NCI-H2081 (cell line): ENCODE results near the gene RAB1B.

Experiments used
- DNase-seq, 2 experiments: peaks; one replicate each; lab custom pipeline; 2025; lab: John Stamatoyannopoulos, UW

The RAB1B gene

DNA sequence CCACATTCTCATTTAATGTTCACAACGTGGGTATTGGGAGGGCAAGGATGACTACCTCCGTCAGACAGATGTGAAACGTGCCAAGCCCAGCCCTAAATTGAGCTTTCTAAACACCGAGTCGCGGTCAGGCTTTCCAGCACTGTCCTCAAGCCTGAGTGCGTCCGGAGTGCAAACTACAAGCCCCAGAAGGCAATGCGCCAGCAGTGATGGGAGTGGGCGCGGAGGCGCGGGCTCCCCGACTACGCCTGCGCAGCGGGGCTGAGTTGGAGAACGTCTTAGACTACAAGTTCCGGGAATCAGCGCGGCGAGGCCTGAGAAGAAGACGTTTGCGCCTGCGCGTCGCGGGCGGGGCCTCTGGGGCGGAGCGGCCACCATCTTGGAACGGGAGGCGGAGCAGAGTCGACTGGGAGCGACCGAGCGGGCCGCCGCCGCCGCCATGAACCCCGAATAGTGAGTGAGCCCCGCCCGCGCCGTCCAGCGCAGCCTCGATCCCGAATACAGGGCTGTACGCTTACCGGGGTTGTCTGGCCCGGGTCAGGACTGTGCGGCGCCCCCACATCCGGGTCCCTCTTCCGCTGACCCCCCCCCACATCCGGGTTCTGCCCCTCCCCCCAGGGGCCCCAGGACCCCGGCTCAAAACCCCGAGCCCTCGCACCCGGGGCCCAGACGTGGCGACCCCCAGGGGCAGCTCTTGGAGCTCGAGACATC, at the start of gene RAB1B:
TSS of gene RAB1B (plus strand) at position 396 of the 708 bp plus-strand sequence. CDS start at position 437, 41 bp downstream.
- DNase-seq: peak; percentile 99

DNA sequence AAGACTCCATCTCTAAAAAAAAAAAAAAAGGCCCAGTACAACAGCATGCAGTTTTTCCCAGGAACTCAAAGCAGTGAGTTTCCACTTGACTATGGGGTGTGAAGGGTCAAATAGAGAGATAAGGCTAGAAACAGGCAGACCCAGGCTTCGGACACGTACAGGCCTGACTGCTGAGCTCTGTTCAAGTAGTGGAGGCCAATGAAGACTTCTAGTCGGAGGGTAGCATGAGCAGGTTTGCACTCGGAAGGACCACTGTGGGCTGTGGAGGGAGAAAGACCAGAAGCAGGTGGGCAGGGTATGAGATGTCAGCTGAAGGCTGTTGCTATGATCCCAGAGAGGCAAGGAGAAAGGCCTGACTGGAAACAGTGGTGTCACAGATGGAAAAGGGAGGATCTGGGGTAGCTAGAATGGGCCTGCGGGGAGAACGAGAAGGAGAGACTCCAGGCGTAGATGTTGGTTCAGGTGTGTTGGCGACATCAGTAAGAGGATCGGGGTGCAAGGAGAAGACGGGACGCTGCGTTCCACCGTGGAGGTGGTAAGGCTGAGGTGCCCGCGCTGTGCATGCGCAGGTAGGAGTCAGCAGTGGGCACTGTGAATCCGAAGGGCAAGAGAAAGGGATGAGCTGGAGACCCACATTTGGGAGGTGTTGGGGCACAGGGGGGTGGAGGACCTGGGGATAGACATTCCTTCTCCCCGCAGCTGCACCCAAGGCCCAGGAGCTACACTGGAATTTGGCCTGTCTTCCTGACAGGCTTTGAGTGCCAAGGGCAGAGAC, 49.4 kb upstream of the RAB1B start:
- DNase-seq: no peak

DNA sequence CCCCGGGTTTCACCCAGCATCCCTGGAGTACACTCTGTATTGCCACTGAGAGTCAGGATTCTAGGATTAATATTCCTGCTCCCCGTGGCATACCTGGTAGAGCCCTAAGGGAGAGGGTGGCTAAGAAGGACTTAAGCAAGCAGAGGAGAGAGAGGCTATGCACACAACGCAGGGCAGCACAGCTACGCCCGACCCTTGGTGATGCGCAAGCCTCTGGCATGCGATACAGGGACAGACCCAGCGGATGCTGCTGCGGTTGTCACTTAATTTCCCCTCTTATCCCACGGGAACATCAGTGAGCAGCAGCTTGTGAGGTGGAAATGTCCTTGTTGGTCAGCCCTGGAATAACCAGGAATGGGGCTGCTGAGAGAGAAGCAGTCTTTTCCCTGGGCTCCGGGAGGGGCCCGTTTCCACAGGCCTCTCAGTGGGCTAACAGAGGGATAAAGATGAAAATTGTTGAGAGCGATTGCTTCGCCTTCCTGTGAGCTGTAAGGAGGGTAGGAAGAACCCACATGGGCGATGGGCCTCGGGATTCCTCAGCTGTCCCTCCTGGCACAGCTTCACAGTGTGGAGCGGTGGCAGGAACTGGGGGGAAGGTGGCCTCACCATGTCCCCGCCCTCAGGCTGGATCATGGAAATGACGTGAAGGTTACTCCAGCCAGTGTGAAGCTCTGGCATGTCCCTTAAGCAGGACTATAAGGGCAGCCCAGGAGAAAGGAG, 48.4 kb upstream of the RAB1B start:
- no peak for DNase-seq

DNA sequence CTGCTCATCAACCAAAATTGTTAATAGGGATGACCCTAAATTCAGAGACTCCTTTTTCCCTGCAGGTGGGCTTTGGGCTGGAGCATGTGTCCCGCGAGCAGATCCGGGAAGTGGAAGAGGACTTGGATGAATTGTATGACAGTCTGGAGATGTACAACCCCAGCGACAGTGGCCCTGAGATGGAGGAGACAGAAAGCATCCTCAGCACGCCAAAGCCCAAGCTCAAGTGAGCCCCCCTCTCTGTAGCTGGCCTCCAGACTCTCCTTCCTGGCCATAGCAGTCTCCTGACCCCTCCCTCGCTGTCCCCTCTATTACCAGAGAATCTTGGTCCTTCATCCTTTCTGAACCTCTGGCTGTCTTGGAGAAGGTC, 47.9 kb upstream of the RAB1B start:
- no peak for DNase-seq

DNA sequence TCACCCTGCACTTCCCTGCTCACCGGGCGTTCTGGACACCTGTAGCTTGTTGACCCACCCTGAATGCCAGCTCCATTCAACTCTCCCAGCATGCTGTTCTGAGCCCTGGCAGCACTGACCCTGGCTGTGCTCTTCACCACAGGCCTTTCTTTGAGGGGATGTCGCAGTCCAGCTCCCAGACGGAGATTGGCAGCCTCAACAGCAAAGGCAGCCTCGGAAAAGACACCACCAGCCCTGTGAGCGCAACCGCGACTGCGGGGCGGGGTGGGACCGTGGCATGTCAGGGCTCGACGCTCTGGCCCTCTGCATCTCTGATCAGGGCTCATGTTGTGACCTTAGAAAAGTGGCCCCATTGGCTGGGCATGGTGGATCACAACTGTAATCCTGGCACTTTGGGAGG, 47.4 kb upstream of the RAB1B start:
- DNase-seq: no peak

DNA sequence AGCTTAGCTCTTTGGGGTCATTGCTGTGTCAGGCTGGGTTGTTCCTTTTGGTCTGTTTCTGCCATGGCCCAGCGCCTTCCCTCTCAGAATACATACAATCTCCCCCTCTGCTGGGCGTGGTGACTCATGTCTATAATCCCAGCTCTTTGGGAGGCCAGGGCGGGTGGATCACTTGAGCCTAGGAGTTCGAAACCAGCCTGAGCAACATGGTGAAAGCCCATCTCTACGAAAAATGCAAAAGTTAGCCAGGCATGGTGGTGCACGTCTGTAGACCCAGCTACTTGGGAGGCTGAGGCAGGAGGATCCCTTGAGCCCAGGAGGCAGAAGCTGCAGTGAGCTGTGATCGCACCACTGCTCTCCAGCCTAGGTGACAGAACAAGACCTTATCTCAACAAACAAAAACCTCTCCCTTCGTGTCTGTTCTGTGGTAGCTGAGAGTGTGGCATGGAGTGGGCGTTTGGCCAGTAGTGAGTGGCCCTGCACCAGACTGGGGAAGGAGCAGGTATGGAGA, 46.7 kb upstream of the RAB1B start:
- no peak for DNase-seq

DNA sequence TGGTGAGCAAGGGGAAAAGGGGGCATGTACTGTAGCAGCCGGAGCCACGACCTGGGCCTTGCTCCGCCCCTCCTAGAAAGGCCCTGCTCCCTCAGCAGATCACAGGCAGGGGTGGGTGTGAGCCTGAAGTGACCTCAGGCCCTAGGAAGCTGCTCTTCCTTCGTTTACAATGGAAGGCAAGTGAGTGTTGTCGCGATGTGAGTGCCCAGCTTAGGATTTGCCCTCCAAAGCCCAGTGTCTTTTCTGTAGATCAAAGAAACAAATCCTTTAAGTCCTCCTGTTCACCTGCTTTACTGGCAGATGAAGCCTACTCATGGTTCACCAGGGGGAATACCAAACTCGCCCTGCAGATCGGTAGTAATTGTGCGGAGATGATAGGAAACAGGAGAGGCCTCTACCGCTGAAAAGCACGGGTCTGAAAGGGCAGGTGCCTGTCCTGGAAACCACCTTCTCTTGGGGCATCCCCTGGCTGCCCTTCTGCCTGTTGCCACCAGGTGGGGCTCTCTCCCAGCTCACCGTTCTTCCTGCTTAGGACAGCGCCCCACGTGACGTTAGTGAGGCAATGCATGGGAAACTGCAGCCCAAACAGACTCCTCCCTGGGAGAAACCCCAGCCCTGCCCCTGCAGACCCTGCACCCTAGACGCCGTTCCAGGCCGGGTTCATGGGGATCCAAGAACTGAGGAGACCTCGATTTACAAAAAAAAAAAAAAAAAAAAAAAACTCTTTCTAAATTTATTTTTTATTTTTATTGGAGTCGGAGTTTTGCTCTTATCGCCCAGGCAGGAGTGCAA, 45.9 kb upstream of the RAB1B start:
- peak; percentile 91 to 92 for DNase-seq

DNA sequence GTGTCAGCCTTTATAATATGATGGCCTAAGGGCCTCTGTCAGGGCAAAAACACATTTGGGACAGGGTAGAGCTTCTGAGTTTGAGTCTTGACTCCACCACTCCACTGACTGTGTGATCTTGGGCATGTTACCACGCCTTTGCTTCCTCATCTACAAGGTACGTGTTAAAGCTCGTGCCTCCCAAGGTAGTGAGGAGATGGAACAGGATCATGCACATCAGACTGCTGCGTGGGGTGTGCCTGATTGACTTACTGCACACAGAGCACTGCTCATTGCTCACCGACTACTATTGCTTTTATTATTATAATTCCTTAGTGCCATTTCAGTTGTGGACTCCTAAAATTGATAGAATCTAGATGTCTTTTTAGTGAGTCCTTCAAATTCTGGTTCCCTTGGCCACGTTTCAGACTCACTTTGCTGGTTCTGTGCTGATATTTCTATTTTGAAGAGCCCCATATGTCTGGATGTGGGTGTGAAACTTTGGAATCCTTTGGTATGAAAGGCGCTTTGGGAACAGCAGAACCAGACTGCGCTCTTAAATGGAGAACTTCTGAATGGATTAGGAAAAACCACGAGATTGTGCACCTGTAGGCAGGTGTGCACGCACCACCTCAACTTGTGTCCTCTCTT, 44.1 kb upstream of the RAB1B start:
- no peak for DNase-seq

DNA sequence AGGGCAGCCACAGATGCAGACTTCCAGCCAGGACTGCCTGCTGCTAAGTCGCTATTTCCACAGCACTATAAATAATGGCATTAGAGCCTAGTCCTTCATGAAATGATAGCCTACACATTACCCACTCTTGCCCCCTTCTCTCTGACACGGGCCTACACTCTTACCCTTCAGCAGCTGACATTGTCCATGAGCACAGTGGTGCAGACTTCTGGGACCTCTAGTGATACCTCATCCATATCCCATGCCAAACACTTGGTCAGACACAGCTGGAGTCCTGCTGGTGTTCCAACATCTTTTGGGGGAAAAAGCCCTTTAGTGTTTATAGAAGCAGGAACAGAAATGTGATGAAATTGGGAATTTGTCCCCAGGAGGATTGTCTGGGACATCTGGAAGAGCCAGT, 43.4 kb upstream of the RAB1B start:
- peak in 1 of 2 experiments; percentile 14 for DNase-seq

DNA sequence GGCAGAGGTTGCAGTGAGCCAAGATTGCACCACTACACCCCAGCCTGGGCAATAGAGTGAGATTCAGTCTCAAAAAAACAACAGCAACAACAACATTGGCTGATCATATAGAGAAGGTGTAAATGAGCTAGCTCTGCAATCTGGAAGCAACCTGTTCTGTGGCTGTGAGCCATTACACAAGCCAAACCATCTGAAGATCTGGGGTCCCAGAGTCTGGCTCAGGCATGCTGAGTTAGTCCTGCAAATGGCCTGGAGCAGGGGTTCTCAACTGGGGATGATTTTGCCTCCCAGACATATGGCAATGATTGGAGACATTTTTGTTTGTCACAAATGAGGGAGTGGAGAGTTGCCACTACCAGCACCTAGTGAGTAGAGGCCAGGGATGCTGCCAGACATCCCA, 42.3 kb upstream of the RAB1B start:
- DNase-seq: no peak

DNA sequence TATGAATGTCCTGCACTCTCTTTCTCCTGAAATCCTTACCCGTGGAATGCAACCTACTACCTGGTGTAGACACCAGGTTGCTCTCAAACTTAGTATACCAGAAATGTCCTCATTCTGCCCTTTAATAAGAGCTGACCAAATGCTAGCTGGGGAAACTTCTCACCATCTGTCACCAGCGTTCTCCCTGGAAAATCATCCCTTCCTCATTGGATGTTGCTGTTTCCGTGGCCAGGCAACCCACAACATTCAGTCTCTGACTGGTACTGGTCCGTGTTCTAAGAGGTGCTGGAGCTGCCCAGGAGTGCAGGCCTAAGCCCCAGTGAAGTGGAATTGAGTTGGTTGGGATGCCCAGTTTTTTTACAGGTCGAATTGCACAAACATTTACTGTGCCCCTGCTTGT, 40.7 kb upstream of the RAB1B start:
- DNase-seq: no peak

DNA sequence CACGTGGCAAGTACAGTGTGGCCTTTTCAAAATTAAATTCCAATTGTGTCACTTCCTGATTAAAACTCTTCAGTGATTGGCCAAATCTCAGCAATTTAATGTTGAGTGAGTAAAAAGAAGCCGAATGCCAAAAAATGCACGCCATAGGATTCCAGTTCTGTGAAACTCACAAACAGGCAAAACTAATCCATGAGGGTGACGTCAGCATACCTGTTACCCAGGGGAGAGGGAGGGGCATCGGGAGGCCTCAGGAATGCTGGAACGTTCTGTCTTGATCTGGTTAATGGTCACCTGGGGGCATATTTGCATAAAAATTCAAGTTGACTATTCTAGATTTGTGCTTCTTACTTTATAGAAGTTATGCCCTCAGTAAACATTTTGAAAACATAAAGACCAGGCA, 39.9 kb upstream of the RAB1B start:
- DNase-seq: no peak

DNA sequence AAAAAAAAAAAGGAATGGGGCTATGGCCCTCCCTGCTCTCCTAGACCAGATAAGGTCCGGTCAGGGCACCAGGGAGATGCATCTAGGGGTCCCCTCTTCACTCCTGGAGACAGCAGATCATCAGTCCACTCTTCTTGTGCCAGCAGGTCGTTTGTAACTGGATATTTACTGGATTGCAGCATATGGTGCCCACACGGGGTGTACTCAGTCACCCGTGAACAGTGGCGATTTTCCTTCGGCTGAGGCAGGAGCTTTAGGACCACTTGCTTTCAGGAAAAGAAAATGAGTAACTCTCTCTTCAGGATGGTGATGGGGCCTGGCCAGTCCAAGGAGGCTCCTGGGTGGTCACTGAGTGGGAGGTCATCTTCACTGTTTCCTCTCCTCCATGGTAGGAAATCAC, 38.3 kb upstream of the RAB1B start:
- DNase-seq: no peak

DNA sequence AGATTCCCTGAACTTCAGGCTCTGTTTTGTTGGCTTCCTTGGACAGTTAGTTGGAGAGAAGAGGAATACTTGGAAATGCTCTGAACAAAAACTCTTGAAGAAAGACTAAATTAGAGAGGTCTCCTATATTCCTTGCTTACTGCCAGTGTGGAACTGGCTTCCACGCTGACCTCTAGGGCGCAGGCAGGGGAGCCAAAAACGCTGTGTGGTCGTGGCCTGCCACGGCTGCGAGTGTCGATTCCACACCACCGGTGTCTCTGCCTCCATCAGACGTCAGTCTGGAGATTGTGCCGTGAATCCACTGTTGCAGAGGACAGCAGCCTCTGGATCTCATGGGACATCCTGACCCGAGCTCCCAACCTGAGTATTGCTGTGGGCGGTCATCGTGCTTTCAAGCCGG, 37.5 kb upstream of the RAB1B start:
- DNase-seq: no peak

DNA sequence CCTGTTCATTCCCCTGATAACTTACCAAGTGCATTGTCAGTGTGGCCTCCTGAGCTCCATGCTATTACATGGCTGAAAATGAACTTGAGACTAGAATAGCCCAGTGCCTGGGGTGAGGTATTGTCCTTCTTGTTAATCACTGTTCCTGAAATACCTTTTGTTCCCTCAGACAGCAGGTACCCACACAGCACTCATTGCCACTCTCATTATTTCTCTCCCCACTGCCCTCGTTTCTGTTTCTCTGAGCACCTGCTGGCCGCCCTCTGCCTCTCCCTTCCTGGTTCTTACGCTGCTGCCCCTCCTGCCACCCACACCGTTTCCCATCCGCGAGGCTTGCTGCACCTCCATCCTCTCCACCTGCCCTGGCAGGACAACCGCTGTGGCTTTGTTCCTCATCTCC, 36.9 kb upstream of the RAB1B start:
- peak; percentile 67 to 82 for DNase-seq

DNA sequence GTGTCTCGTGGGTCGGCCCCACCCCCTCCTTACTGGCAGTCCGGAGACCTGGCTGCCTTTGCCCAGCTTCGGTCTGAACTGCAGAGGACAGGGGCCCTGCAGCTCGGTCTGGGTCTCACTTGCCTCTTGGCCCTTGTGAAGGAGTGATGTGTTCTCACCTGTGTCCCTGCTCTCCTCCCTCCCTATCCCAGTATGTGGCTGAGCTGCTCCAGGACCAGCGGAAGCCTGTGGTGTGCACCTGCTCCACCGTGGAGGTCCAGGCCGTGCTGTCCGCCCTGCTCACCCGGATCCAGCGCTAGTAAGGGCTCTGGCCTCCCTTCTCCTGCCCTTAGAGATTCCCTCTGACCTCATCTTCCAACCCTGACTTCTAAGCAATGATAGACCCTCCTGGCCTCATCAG, 35.7 kb upstream of the RAB1B start:
- no peak for DNase-seq

DNA sequence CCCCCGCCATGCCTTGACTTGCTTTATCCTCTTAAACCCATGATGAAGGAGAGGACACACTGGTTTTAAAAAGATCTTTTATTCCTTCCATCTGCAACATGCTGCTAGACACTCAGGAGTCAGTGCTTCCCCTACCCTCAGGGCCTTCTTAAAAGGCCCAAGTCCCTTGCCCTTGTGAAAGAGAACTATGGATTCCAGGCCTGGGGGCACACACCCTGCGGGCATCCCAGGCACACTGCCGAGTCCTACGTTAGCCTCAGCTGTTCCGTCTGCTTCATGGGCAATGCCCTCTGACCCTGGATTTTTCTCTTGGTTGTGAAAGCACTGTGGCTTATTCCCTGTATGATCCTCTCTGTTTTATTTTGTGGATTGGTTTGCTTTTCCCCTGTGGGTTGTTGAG, 35.1 kb upstream of the RAB1B start:
- no peak for DNase-seq

DNA sequence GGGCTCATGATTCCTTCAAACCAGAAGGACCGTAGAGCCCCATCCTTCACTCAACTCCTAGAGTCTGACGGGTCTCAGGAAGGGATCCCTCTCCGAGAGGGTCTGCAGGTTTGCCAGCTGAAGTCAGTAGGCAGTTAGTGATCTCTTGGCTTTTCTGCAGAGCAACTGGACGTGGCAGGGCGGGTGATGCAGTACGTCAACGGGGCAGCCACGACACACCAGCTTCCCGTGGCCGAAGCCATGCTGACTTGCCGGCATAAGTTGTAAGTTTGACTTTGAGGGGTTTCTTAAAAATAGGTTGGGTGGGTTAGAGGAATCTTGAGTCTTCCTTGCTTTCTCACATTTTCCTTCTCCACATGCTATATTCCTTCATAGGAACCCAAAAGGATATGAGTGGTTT, 33.3 kb upstream of the RAB1B start:
- DNase-seq: no peak

DNA sequence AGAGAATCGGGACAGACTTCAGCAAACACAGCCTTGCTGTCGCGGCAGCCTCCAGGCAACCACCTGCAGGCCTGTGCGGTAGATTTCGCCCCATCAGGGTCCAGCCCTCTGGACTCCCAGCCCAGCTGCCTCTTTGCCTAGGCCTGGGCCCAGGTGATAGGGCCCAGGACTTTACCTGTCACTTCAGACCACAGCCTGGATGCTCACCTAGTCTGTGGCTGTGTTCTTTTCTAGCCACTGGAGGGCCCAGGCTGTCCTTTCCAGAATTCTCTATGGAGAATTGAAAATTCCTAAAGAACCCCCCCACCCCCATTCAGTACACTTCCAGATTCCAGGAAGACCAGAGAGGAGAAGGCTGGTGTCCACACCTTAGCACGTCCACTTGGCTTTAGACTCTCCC, 30.6 kb upstream of the RAB1B start:
- no peak for DNase-seq

DNA sequence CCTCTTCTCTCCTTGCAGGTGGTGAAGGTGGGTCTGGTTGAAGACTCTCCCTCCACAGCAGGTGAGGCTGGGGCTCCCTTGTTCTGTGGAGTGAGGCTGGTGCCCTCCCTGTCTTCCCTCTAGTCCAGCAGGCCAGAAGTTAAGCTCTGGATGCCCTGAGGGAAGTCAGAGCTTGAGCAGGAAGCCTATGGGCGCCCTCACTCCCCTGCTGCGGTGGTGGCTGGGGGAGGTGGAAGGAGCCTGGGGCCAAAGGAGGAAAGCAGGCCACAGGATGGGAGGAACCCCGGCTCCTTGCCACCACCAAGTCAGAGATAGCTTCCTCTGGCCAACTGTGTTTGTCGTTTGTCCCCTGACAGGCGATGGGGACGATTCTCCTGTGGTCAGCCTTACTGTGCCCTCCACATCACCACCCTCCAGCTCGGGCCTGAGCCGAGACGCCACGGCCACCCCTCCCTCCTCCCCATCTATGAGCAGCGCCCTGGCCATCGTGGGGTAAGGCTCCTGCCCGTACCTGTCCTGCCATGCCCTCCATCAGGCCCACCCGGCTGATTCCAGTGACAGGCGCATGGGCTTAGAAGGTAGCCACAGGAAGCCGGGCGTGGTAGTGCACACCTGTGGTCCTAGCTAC, 29.5 kb upstream of the RAB1B start:
- DNase-seq: no peak

DNA sequence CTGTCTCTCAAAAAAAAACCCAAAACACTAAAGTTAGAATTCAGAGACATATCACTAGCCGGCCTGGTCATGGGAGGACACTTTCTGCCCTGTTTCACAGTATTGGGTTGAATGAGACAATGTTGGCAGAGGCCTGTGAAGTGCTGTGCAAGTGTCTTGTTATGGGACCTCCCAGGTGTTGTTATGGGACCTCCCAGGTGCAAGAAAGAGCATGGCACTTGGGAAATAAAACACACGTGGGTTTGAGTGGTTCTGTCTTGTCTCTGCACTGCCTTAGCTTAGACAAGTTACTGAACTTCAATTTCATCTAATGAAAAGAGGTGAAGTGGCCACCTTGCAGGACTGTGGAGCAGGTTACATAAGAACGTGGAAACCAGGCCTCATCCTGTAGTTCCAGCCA, 28.9 kb upstream of the RAB1B start:
- no peak for DNase-seq
